GM19238 (cell line): ENCODE data around the gene SLC27A6.
"Not testable (repeated sequence)": the region's sequence is repeated elsewhere in the genome, so short reads cannot be mapped to it uniquely, and the experiment has no call there.

Experiments
- DNase-seq: peaks from one replicate; pipeline ENCODE4 v3.0.0; 2011; ENCODE audit warnings: low spot score; ENCODE audit not compliant: insufficient read length

SLC27A6 gene

DNA sequence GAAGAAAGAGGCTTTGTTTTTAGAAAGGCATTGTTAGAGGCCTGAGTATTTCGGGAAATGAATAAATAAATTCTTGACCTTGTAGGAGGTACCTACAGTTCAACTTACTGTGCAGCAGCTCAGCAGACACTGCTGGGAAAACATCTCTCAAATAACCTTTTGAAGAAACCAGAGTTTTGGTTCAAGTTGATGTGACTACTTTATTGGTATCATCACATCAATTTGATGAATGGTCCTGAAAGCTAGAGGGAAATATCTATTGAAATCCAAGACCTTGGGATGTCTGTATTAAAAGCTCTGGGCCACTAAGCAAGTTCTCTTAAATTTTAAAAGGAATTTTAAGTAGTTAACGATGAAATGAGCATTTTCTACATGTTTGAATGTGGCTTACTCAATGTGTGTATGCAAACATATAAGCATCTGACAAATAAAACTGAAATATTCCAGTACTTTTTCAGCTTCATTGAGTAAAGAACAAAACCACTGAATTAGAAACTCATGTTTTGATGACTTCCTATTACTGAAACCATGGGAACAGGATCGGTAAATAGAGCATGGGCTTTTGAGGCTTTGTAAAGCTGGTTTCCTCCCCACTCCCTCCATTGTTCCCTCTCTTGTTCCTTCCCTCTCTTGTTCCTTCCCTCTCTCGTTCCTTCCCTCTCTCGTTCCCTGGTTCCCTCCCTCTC is 36.7 kb downstream of the SLC27A6 start:
- DNase-seq = no peak

DNA sequence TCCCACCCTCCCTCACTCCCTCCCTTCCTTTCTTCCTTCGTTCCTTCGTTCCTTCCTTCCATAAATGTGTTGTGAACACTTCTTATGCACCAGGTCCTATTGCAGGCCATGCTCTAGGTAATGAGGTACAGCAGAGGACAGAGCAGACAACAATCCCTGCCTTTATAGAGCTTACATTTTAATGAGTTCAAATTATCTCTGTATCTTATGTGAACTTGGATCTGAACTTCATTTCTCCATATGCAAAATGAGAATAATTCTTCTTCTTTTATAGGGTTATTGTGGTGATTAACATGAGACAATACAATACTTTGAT is 37.2 kb downstream of the SLC27A6 start:
- DNase-seq = no peak

DNA sequence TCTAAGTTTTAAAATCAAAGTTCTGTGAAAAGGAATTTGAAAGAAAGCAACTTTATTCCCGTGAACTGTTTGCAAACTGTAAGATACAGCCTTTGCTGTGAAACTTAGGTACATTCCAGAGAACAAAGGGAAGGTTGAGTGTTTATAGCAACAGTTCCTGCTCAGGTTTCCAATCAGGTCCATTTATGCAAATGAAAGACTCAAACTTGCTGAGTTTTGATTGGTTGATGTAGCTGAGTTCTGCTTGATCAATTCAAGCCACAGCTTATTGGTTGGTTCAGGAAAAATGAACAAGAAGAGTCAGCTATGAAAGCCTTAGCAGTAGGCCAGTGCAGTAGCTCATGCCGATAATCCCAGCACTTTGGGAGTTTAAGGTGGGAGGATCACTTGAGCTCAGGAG is 37.9 kb downstream of the SLC27A6 start:
- no peak for DNase-seq

DNA sequence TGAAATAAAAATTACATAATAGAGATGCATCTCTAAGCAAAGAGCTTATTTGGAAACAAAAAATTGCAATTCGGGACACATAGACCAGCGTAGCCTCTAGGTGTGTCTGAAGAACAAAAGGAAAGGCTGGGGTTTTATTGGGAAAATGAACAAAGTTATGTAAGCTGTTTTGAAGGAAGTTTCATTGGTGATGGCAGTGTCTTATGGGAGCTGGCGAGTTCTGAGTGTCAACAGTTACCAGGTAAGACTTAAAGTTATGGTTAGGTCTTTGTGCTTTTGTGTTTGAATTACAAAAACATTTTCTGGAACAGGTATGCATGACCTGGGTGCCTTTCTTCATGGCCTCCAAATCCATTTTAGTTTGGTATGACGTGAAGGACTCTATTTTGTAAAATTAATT is 48.9 kb downstream of the SLC27A6 start:
- no peak for DNase-seq

DNA sequence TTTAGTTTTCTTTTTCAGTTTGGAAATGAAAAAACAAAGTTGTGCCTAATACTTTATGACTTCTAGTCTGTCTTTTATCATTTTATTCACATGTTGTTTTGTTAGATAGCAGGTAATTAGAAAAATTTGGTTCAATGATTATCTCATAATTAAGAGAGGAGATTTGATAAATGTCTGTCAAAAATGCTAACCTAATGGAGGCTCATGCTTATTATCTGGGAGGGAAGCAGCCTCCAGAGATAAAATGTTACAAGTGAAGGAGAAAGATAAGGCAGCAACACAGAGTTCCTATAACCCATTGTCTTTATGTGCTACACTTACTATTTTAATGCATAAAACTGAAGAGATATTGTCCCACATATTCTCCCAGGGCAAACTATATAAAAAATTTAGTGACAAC is 53.5 kb downstream of the SLC27A6 start:
- DNase-seq = no peak

DNA sequence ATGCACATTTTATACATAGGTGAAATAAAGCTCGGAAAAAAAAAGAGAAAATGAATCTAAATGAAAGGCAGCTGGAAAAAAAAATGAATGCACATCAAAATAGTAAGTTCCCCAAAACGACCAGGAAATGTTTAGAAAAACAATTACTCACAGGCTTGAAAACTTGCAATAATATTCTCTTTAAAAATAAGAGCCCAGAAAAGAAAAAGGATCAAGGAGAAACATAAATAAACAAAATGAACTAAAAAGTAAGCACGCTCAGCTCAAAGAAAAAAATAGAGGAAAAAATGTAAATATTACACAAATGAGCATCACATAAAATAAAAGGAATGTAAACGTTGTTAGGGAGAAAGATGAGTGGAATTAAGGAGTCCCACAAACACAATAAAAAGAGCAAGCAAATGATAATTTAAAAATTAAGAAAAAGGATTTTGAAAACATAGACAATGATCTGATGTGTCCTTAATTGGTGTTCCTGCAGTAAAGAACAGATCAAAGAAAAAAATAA is 54.2 kb downstream of the SLC27A6 start:
- DNase-seq = no peak

DNA sequence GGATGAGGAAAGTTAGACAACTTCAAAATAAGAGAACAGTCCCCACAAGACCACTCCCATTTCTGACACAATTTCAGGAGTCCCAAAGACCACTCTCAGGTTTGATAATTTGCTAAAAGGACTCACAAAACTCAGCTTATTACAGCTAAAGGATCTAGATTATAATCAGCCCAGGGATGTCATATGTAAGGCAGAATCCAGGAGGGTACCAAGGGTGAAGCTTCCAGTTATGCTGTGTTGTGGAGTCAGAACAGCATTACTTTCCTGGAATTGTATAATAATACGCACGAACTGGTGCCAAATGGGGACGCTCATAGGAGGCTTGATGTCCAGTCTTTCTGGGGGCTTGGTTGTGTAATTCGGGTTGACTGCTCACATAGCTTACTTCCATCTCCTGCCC is 55.4 kb downstream of the SLC27A6 start:
- no peak for DNase-seq

DNA sequence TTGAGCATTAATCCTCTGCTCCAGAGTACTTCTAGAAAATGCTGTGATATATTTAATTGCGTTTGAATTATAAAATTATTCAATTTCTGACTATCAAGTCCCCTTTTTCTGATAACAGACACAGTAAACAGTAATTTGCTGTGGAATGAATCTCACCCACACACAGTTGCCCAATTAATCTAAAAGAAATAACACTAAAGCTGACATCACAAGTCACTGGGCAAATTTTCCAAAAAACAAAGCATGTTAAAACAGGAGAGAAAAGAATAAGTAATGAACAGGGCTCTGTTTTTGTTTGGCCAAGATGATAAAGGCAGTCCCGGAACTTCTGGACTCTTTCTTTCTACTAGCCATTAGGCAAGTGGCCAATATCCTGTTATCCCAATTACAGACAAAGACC is 56.5 kb downstream of the SLC27A6 start:
- no peak for DNase-seq

DNA sequence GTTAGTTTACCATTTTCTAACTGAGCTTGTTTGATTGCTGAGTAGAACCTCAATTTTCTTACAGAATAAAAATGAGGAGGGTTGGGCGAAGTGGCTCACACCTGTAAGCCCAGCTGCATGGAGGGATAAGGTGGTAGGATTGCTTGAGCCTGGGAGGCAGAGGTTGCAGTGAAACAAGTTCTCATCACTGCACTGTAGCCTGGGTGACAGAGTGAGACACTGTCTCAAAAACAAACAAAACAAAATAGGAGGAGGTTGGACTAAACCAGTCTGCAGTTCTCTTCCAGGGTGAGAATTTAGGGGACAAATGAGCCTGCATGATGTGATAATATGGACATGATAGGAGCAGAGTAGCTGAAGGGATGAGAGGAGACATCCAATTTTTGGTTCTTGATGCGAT is 57.3 kb downstream of the SLC27A6 start:
- no peak for DNase-seq

DNA sequence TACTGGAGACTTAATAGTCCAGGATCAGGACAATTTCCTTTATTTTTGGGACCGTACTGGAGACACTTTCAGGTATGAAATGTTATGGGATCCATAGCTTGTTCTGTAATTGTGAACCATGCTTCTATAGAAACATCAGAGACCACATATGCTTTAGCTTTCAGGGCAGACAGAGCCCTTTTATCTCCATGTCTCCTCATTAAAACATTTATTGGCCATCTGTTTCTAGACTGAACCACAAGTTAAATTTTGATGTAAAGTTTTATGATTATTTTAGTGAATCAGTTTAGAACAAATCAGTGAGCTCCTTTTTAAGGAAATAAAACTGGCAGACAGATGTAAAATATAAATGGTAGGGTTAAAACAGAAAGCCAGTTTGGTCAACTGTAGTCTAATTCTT is 62.0 kb downstream of the SLC27A6 start:
- no peak for DNase-seq

DNA sequence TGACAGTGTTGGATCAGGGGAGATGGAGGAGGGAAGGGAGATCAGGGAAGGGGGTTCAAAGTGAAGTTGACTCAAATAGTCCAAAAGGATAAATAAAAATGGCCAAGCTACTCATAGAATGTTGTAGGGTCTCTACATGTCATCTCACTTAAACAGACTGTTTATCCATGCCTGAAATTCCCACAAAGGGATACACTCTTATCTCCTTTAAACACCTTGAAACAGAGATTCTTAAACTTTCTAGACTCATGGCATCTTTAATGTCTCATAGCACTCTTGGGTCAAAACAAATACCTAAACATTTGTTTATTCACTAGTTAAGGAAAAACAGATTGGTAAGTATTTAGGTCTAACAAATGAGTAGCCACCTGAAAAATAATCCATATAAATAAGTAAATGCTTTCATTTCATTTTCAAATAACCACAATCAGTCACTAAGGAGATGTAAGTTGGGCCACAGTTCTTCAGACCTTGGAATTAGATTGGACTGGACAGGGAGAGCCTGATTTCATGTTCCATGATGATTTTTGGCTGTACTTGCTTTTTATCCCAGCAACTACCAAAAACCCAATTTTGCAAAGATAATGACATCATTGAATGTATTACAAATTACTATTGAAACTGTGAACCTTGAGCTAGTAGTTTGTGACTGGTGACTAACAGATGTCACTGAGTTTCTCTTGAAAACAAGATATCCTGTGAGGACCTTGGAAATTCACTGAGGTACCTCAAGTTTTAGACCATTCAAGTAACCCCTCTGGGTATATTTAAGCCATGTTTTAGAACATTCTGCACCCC is 66.8 kb downstream of the SLC27A6 start:
- DNase-seq = no peak

DNA sequence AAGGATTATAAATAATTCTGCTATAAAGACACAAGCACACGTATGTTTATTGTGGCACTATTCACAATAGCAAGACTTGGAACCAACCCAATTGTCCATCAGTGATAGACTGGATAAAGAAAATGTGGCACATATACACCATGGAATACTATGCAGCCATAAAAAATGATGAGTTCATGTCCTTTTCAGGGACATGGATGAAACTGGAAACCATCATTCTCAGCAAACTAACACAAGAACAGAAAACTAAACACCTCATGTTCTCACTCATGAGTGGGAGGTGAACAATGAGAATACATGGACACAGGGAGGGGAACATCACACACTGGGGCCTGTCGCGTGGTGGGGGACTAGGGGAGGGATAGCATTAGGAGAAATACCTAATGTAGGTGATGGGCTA is 71.0 kb downstream of the SLC27A6 start:
- not testable (repeated sequence) for DNase-seq

DNA sequence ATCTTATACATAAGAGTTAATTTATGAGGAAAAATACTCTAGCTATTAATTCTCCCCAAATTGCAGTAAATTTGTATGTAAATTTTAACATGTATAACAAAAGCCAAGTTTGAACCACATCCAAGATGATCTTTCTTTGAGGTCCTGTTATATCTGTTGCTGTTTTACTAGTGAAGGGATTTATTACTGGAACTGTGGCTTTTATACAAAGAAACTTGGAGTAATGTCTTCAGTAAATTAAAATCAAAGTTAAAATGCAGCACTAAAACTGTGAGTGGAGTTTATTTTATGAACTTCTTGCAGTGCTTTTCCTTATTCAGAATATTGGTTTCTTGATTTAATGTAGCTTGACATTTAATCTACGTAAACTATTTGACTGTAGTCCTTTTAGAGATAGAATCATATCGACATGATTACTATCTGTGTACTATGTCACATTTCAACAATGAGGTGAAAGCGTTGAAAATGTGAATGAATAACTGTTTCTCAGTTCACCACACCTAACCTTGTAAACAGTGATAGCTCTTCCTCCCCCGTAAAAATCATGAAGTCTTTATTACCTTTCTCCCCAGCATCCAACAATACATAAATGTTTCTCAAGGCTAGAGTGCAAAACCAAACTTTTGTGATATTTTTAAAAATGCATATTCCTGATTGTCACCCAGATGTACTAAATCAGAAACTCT is 76.1 kb downstream of the SLC27A6 start:
- no peak for DNase-seq

DNA sequence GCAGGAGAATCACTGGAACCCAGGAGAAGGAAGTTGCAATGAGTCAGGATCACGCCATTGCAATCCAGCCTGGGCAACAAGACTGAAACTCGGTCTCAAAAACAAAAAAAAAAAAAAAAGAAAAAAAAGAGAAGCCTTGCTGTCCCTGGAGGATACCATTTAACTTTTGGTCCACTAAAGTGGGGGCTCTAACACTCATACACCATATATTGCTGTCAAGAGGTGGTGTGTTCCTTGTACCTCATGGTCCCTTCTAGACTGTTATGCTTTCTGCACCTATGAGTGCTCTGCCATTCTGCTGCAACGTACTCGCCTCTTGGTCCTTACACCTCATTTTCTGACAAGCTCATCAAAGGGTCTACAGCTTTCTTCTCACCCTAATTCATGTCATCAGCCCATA is 77.0 kb downstream of the SLC27A6 start:
- no peak for DNase-seq

DNA sequence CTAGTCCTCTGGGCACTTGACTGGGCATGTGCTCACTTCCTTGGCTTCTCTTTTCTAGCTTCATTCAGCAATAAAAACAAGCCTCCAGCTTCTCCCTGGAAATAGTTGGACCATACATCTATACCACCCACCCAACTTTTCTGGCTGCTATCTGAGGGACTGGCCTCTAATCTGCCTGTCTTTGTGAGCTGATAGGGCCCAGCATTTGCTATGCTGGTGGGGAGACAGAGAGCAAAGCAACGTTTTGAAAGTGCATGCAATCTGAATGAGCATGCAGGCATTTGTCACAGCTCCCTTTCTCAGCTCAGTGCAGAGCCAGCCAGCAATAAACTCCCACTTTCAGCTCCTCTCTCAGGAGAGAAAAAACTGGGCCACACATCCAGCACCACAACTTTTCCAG is 78.6 kb downstream of the SLC27A6 start:
- DNase-seq = no peak

DNA sequence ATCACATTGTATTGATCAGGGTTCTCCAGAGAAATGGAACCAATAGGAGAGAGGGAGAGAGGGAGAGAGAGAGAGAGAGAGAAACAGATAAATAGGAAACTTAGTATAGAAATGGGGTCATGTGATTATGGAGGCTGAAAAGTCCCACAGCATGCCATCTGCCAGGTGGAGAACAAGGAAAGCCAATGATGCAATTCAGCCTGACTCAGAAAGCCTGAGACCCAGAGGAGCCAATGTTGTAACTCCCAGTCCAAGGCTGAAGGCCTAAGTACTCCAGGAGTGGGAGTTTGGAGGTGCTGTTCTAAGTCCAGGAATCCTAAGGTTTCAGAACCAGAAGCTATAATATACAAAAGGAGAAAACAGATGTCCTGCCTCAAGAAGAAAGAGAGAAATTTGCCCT is 80.9 kb downstream of the SLC27A6 start:
- no peak for DNase-seq

DNA sequence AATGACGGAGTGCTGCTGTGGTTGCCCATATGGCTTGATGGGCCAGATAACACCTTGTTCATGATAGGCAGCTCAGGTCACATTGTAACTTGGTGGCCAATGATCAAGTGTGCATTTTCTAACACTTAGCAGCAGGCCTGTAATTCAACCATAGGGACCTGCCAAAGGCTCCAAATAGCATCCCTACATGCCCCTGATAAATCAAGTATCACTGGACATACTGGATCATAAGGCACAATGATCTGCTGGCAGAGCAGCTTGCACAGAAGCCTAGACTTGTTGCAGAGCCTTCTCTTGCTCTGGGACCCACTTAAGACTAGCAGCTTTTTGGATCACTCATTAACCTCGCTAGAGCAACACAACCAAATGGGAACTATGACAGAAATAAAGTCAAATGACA is 83.2 kb downstream of the SLC27A6 start:
- DNase-seq = no peak

DNA sequence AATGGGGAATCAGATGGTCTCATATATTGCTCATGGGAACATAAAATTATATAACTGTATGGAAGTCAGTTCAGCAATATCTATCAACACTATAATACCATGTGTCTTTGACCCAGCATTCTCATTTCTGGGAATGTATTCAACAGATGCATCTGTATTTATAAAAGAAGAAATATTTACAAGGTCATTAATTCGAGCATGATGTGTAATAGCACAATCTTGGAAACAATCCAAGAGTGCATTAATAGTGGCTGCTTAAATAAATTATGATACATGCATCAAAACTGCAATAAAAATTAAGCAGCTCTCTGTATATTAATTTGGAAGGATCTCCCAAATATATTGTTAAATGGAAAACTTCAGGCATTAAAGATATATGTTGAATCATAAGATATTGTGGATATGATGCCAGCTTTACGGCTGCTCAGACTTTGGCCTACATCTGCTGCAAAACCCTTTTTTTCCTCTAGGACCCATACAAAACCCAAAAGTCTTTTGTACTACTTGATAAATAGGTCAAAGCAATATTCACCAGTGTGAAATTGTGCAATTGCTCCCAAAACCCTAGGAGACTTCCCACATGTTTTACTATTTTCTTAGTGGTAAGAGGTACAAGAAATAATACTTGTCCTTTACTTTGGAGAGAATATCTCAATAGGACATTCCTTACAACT is 84.0 kb downstream of the SLC27A6 start:
- DNase-seq = no peak

DNA sequence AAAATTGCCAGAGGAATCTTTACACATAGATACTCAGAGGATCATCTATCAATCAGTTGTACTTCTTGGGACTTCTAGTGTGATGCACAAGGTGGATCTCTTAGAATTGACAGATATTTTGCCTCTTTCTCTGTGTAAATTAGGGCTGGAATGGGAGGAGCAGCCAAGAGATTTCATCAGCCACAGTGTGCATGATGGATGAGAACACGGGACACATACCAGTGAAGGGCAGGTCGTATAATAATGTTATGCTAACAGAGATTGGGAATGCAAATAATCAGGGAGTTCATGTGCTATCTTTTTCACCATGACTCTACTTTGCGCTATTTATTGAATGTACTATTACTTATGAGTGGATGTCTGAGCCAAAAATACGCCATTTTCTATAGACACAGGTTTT is 86.0 kb downstream of the SLC27A6 start:
- no peak for DNase-seq

DNA sequence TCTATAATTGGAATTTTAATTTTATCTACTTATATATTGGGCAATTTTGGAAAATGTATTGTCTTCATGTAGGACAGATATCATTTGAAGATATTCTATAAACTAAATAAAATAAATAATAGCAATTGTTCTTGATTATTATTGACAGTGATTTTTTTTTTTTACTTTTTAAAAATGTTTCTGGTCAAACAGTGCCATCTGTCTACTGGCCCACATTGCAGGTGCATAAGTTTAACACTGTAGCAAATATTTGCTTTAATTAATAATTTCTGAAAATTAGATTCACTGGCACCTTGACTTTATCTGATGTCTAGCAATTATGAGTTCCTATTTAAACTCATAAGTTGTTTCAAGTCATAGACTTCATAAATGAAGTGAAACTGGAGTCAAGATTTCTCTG is 88.2 kb downstream of the SLC27A6 start:
- no peak for DNase-seq

DNA sequence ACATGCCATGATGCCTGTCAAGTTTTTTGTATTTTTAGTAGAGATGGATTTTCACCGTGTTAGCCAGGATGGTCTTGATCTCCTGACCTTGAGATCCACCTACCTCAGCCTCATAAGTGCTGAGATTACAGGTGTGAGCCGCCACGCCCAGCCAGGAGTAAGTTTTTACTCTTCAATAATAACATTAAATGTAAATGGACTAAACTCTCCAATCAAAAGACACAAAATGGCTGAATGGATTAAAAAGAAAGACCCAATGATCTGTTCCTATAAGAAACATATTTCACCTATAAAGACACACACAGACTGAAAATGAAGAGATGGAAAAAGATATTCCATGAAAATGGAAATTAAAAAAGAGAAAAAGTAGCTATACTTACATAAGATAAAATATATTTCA is 92.0 kb downstream of the SLC27A6 start:
- no peak for DNase-seq

DNA sequence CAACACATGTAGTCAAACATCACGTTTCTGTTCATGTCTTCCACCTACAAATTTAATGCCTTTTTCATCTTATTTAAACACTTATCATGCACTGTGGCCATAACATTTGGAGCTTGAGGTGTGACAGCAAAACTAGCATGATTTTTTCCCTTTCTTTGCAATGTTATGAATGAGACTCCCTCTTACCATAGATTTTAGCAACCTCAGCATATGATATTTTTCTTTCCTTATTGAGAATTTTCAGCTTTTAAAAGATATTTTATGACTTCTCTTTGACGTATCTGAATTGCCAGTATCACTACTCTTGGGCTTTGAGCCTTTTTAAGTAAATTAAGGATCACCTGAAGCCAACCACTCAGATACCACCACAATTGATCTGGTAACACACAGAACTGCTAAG is 96.6 kb downstream of the SLC27A6 start:
- DNase-seq = no peak
